IMR-90 (cell line): ENCODE results near the gene CIAO2A. TPM values are rescaled to one million over a fixed set of nuclear protein-coding genes. Genes with fewer than 3 reads are reported as not detected.
"Not testable (repeated sequence)": the region's sequence is repeated elsewhere in the genome, so short reads cannot be mapped to it uniquely, and the experiment has no call there.

Experiments
- ATAC-seq: fragments of 200-7000 bp; cut with Tn5 transposase; 2 replicates; pipeline ENCODE4 v1.9.1; 2020; ENCODE audit warnings: low read depth, mild to moderate bottlenecking, moderate library complexity
- BruUV-seq: library from RNA; stranded (reverse); fragments of 400-500 nt; replicated peaks from 2 replicates; lab custom pipeline; 2021; lab: Mats Ljungman, UMichigan
- CTCF ChIA-PET: fragments of 300-600 bp; formaldehyde crosslinking; extraction: SDS; loops from one replicate; lab custom pipeline; 2021; ENCODE audit warnings: antibody characterized with exemption; lab: Yijun Ruan, JAX
- POLR2A ChIA-PET: fragments of 300-600 bp; sonication (Branson Sonifier 250); formaldehyde crosslinking; loops from one replicate; lab custom pipeline; 2022; ENCODE audit warnings: antibody characterized with exemption; ENCODE audit not compliant: unreplicated experiment; lab: Charles Lee
- DNase-seq: peaks from one replicate; pipeline ENCODE4 v3.0.0; 2013
- H2AFZ ChIP-seq: replicated peaks from 2 replicates; pipeline ENCODE3; 2013; ENCODE audit warnings: low read length, mild to moderate bottlenecking; ENCODE audit not compliant: poor library complexity
- H2AK5ac ChIP-seq: 2 replicates; pipeline ENCODE4 v1.6.1; 2013; ENCODE audit warnings: low read depth, low read length, inconsistent platforms
- H2AK9ac ChIP-seq: replicated peaks from 2 replicates; pipeline ENCODE3; 2013; ENCODE audit warnings: mild to moderate bottlenecking, low read depth, low read length, moderate library complexity; ENCODE audit not compliant: poor library complexity
- H2BK120ac ChIP-seq: 2 replicates; pipeline ENCODE4 v1.6.1; 2013; ENCODE audit warnings: low read depth, low read length, inconsistent platforms
- H2BK15ac ChIP-seq: 3 replicates; pipeline ENCODE4 v1.6.1; 2013; ENCODE audit warnings: low read depth, low read length, inconsistent platforms
- H2BK20ac ChIP-seq: 2 replicates; pipeline ENCODE4 v1.6.1; 2013; ENCODE audit warnings: low read depth, mild to moderate bottlenecking, inconsistent platforms, low read length, moderate library complexity
- H2BK5ac ChIP-seq: 2 replicates; pipeline ENCODE4 v1.6.1; 2013; ENCODE audit warnings: mild to moderate bottlenecking, low read depth, low read length, inconsistent platforms; ENCODE audit not compliant: poor library complexity, severe bottlenecking
- H3K14ac ChIP-seq: replicated peaks from 2 replicates; pipeline ENCODE4 v1.6.1; 2013; ENCODE audit warnings: low read depth, low read length, inconsistent platforms
- H3K18ac ChIP-seq: 2 replicates; pipeline ENCODE4 v1.6.1; 2013; ENCODE audit warnings: low read depth, low read length, control low read depth
- H3K23ac ChIP-seq: 2 replicates; pipeline ENCODE4 v1.6.1; 2013; ENCODE audit warnings: low read depth, low read length, inconsistent platforms
- H3K27ac ChIP-seq: 2 replicates; pipeline ENCODE4 v1.5.1; 2013; ENCODE audit warnings: mild to moderate bottlenecking, control low read depth, low read length; ENCODE audit not compliant: insufficient read depth
- H3K27me3 ChIP-seq: 2 replicates; pipeline ENCODE4 v1.6.1; 2013; ENCODE audit warnings: low read length; ENCODE audit not compliant: control insufficient read depth, insufficient read depth
- H3K36me3 ChIP-seq: 2 replicates; pipeline ENCODE4 v1.6.1; 2013; ENCODE audit warnings: low read length, mixed read lengths; ENCODE audit not compliant: control insufficient read depth, insufficient read depth
- H3K4ac ChIP-seq: 2 replicates; pipeline ENCODE4 v1.6.1; 2013; ENCODE audit warnings: low read depth, low read length, inconsistent platforms
- H3K4me1 ChIP-seq: 2 replicates; pipeline ENCODE4 v1.6.1; 2013; ENCODE audit warnings: low read length, mixed read lengths; ENCODE audit not compliant: control insufficient read depth, insufficient read depth
- H3K4me2 ChIP-seq: 2 replicates; pipeline ENCODE4 v1.6.1; 2013; ENCODE audit warnings: low read depth, mild to moderate bottlenecking, control low read depth, low read length, moderate library complexity
- H3K4me3 ChIP-seq: 2 replicates; pipeline ENCODE4 v1.5.1; 2013; ENCODE audit warnings: low read depth, mild to moderate bottlenecking, control low read depth, low read length, moderate library complexity; ENCODE audit not compliant: insufficient read depth
- H3K56ac ChIP-seq: 2 replicates; pipeline ENCODE4 v1.6.1; 2013; ENCODE audit warnings: low read length, inconsistent platforms; ENCODE audit not compliant: insufficient read depth; ENCODE audit errors: extremely low read depth
- H3K79me1 ChIP-seq, 2 experiments: 2 replicates each; pipeline ENCODE4 v1.6.1; 2013; ENCODE audit warnings: low read length in 2 of 2, inconsistent platforms in 1 of 2, low read depth in 1 of 2
- H3K9ac ChIP-seq: 2 replicates; pipeline ENCODE4 v1.6.1; 2013; ENCODE audit warnings: low read depth, low read length, control low read depth
- H3K9me1 ChIP-seq: 2 replicates; pipeline ENCODE4 v1.6.1; 2013; ENCODE audit warnings: low read length, inconsistent platforms; ENCODE audit not compliant: insufficient read depth
- H3K9me3 ChIP-seq: 2 replicates; pipeline ENCODE4 v1.6.1; 2013; ENCODE audit warnings: low read length; ENCODE audit not compliant: control insufficient read depth, insufficient read depth
- H4K20me1 ChIP-seq: 2 replicates; pipeline ENCODE4 v1.6.1; 2013; ENCODE audit warnings: low read length, inconsistent platforms; ENCODE audit not compliant: insufficient read depth
- H4K5ac ChIP-seq: 2 replicates; pipeline ENCODE4 v1.6.1; 2013; ENCODE audit warnings: mild to moderate bottlenecking, low read depth, low read length, control low read depth
- H4K8ac ChIP-seq, 2 experiments: 2 replicates each; pipeline ENCODE4 v1.6.1; 2013; ENCODE audit warnings: low read depth in 2 of 2, low read length in 2 of 2, control low read depth in 1 of 2, inconsistent platforms in 1 of 2
- H4K91ac ChIP-seq: 2 replicates; pipeline ENCODE4 v1.6.1; 2013; ENCODE audit warnings: low read depth, low read length, inconsistent platforms; ENCODE audit not compliant: insufficient read depth
- WGBS, 2 experiments: methylation state at CpG; one replicate each; pipeline versions ENCODE4 v1.1.5 to v1.1.7; 2013; ENCODE audit warnings: missing lambda C conversion rate in 2 of 2; ENCODE audit not compliant: insufficient read length in 1 of 2; ENCODE audit errors: extremely low coverage in 2 of 2; 5-methylcytosine and 5-hydroxymethylcytosine counted together
- dilution Hi-C: fragments of 300-500 bp; cut with HindIII; formaldehyde crosslinking; loops from one replicate; pipeline ENCODE4 v1.14.3; 2018; ENCODE audit warnings: low sequenced_read_pairs; ENCODE audit not compliant: unreplicated experiment
- in situ Hi-C: fragments of 300-500 bp; cut with MboI; formaldehyde crosslinking; loops from 3 replicates; pipeline ENCODE4 v1.14.3; 2019; ENCODE audit warnings: low sequenced_read_pairs, inconsistent platforms, mixed read lengths
- intact Hi-C: fragments of 100-400 bp; cut with micrococcal nuclease; formaldehyde crosslinking; loops from 2 replicates; pipeline ENCODE4 v1.10.0; 2022
- polyA plus RNA-seq, 3 experiments: library from polyadenylated mRNA; depleted of rRNA; stranded (reverse); fragments of >200 nt; gene quantifications; 2 replicates each; pipeline ENCODE4 v1.2.3, GENCODE V29; 2012; ENCODE audit warnings: low replicate concordance in 1 of 3
- total RNA-seq: library from RNA; depleted of rRNA; stranded (reverse); fragments of >200 nt; gene quantifications from 2 replicates; pipeline ENCODE4 v1.2.3, GENCODE V29; 2012

Gene CIAO2A
- total and polyA plus RNA-seq, 2 of the 4 experiments (the other 2 are of a cell fraction), result 36.7 to 38.3 TPM

- in situ Hi-C loops, dilution Hi-C loops, H3K9me3 ChIP-seq, H4K91ac ChIP-seq, H2BK5ac ChIP-seq, H2BK15ac ChIP-seq, H2AK5ac ChIP-seq, H2AK9ac ChIP-seq, H3K4me3 ChIP-seq, H3K56ac ChIP-seq, ATAC-seq, H3K4ac ChIP-seq, BruUV-seq, H3K27ac ChIP-seq, H2BK120ac ChIP-seq, H3K14ac ChIP-seq, H4K8ac ChIP-seq, H3K9ac ChIP-seq, H3K4me1 ChIP-seq, H2AFZ ChIP-seq, H3K18ac ChIP-seq, CTCF ChIA-PET, H4K5ac ChIP-seq, H3K4me2 ChIP-seq, H3K27me3 ChIP-seq, DNase-seq, H2BK20ac ChIP-seq, POLR2A ChIA-PET, H3K23ac ChIP-seq: not testable (repeated sequence)
- Histone ChIP-seq H3K9me1 (peaks cover 11% of the 10 kb centered on the region), H3K36me3 (peaks cover 12% of the 10 kb centered on the region), H4K20me1 (peaks cover 44% of the 10 kb centered on the region), H3K79me1 (peaks cover 44 to 70% of the 10 kb centered on the region in 2 experiments)
- intact Hi-C loops, result loop anchor here (5.0 kb wide), 1 partner anchor 37 kb away; no protein-coding TSS in a partner anchor
- WGBS, 2 experiments, result 100% methylated on average over 1 of the region's 4 CpGs; no CpG with 5 or more reads in 1 of the 2 experiments
Observed at GRCh38 chr15:64110108-64110701, 16.6 kb upstream of the CIAO2A start.
